Erythroblast (primary cell): ENCODE measurements around the gene ZNF778.
"Not testable (repeated sequence)": the region's sequence is repeated elsewhere in the genome, so short reads cannot be mapped to it uniquely, and the experiment has no call there.

ENCODE experiments used
- GATA1 ChIP-seq: IDR thresholded peaks from 2 replicates; pipeline ENCODE4 v1.6.1; 2011; ENCODE audit warnings: low read depth, mild to moderate bottlenecking, control low read depth, low read length, moderate library complexity
- POLR2A ChIP-seq: IDR thresholded peaks from 2 replicates; pipeline ENCODE4 v1.6.1; 2011; ENCODE audit warnings: mild to moderate bottlenecking, low read length

- not testable (repeated sequence) for TF ChIP-seq POLR2A, GATA1
Observed at GRCh38 chr16:89267746-89268145, 50.2 kb downstream of the ZNF778 start.
